ENCODE data around the gene FPR1. TPM values are rescaled to one million over a fixed set of nuclear protein-coding genes. Genes with fewer than 3 reads are reported as not detected.

FPR1 gene
- total RNA-seq, 2 experiments from 2014 or later = 1.2 to 1.9 TPM

DNA sequence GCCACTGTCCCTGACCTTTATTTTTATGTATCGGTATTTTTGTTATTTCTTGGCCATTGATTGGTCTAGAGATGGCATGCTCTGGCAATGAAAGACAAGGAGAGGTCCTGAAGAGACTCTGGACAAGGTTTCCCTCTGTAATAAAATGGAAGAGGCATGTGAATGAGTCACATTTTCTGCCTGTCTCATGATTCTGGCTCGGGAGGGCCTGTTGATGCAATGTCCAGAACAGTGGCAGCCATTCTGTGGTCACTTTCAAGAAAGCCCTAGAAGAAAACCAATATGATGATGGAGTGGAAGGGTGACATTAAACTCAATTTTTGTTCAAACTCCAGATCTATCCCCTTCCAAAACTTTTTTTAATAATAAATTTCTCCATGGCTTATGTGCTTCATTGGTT lies 41.3 kb upstream of the FPR1 start:
- no peaks in the 10 kb centered on the region for H3K4me1 Mint-ChIP-seq (ENCODE audit: low read depth)
- no peaks in the 10 kb centered on the region for H3K36me3 Mint-ChIP-seq (ENCODE audit: low read depth)
- no peak overlapping the region for H3K4me3 ChIP-seq (ENCODE audit: low read length)
- peaks cover 2 to 4% of the 10 kb centered on the region in 2 experiments for H3K27me3 ChIP-seq (ENCODE audit: control insufficient read depth in 1 of 2, insufficient read depth in 2 of 2, low read length in 2 of 2)
- DNase-seq (no peak), ATAC-seq (ENCODE audit: poor library complexity) (no peak)
- ChIA-PET POLR2A (interaction anchor here (0.7 kb wide), 1 partner anchor 23 kb away, joined by 3 read pairs; no protein-coding TSS in a partner anchor), CTCF (no interaction called here)
- no peak overlapping the region for H3K27ac ChIP-seq (ENCODE audit: low read depth in 1 of 2, low read length in 2 of 2)
- intact Hi-C loops (cut with DNase I, micrococcal nuclease) = no loop called here
- peaks cover 9% of the 10 kb centered on the region for H3K9me3 Mint-ChIP-seq
- TF ChIP-seq, protein P1, sequence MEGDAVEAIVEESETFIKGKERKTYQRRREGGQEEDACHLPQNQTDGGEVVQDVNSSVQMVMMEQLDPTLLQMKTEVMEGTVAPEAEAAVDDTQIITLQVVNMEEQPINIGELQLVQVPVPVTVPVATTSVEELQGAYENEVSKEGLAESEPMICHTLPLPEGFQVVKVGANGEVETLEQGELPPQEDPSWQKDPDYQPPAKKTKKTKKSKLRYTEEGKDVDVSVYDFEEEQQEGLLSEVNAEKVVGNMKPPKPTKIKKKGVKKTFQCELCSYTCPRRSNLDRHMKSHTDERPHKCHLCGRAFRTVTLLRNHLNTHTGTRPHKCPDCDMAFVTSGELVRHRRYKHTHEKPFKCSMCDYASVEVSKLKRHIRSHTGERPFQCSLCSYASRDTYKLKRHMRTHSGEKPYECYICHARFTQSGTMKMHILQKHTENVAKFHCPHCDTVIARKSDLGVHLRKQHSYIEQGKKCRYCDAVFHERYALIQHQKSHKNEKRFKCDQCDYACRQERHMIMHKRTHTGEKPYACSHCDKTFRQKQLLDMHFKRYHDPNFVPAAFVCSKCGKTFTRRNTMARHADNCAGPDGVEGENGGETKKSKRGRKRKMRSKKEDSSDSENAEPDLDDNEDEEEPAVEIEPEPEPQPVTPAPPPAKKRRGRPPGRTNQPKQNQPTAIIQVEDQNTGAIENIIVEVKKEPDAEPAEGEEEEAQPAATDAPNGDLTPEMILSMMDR (IDR thresholded peaks at IDR 0.05) = no peak
- H3K4me1 ChIP-seq (ENCODE audit: insufficient read depth, low read length) = no peaks in the 10 kb centered on the region
- H3K9me3 ChIP-seq (ENCODE audit: control insufficient read depth in 1 of 2, insufficient read depth in 1 of 2, low read length in 2 of 2) = peaks cover 0 to 17% of the 10 kb centered on the region in 2 experiments
- no peak overlapping the region for H3K4me3 Mint-ChIP-seq
- H3K36me3 ChIP-seq (ENCODE audit: insufficient read depth, low read length) = no peaks in the 10 kb centered on the region
- peaks cover 27% of the 10 kb centered on the region for H3K27me3 Mint-ChIP-seq
- no peak overlapping the region for H3K27ac Mint-ChIP-seq

DNA sequence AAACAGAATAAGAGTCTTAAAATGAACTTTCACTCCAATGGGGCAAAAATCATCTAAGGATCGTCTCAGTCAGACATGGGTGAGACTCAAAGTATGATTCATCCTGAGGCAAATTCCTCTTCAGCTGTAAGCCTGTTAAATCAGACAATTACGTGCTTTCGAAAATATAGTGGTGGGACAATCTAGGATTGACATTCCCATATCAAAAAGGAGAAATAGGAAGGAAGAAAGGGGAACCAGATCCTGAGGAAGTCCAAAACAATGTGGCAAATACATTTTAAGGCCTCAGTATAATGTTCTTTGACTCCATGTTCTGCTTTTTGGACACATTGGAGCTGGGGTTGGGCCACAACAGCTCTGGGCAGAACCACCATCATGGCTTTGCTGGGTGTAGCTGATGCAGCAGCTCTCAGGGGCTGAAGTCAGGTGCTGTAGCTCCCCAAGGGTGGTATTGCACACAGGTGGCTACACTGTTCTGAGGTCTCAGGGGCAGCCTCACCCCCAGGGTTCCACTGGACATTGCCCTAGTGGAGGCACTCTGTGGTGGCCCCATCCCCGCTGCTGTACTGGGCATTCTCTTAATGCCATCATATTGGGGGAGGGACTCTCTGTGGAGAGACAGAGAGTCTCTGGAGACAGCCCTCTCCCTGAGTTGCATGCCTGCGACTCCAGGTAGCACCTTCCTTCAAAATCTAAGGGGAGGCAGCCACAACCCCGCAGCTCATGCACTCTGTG lies 37.5 kb upstream of the FPR1 start:
- H3K27me3 Mint-ChIP-seq = peaks cover 13% of the 10 kb centered on the region
- no peak overlapping the region for H3K27ac Mint-ChIP-seq
- no peaks in the 10 kb centered on the region for H3K4me1 Mint-ChIP-seq (ENCODE audit: low read depth)
- no peaks in the 10 kb centered on the region for H3K36me3 ChIP-seq (ENCODE audit: insufficient read depth, low read length)
- H3K9me3 Mint-ChIP-seq = peaks cover 5% of the 10 kb centered on the region
- H3K36me3 Mint-ChIP-seq (ENCODE audit: low read depth) = no peaks in the 10 kb centered on the region
- H3K4me3 Mint-ChIP-seq = no peak overlapping the region
- ChIA-PET POLR2A (no interaction called here), CTCF (no interaction called here)
- H3K27ac ChIP-seq (ENCODE audit: low read depth in 1 of 2, low read length in 2 of 2) = no peak overlapping the region
- ATAC-seq (ENCODE audit: poor library complexity) (no peak), DNase-seq (peak in 2 of 14 experiments; percentile 21 to 28)
- peaks cover 2 to 4% of the 10 kb centered on the region in 2 experiments for H3K27me3 ChIP-seq (ENCODE audit: control insufficient read depth in 1 of 2, insufficient read depth in 2 of 2, low read length in 2 of 2)
- intact Hi-C loops (cut with DNase I, micrococcal nuclease) = no loop called here
- peaks cover 0 to 13% of the 10 kb centered on the region in 2 experiments for H3K9me3 ChIP-seq (ENCODE audit: control insufficient read depth in 1 of 2, insufficient read depth in 1 of 2, low read length in 2 of 2)
- no peak overlapping the region for H3K4me3 ChIP-seq (ENCODE audit: low read length)
- no peaks in the 10 kb centered on the region for H3K4me1 ChIP-seq (ENCODE audit: insufficient read depth, low read length)
- TF ChIP-seq, protein P1 (IDR thresholded peaks at IDR 0.05) = no peak

DNA sequence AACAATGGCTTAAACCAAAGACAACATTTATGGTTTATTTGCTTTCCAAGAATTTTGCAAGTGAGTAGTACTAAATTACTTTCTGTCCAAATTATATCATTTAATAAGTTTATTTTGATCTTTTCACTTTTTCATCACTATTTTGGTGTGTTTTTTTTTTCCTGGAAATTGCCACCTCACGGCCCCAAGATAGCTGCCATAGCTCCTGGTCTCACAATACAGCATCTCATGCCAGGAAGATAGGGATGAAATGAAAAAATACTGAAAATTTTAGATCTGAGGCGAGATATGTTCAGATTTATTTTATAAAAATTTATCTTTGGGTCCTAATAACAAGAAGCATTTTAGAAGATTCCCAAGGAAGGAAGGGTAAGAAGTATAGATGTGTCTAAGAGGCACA lies 36.4 kb upstream of the FPR1 start:
- CTCF ChIA-PET = no interaction called here
- TF ChIP-seq, protein P1 (IDR thresholded peaks at IDR 0.05) = no peak
- H3K36me3 ChIP-seq (ENCODE audit: insufficient read depth, low read length) = no peaks in the 10 kb centered on the region
- POLR2A ChIA-PET = no interaction called here
- no peaks in the 10 kb centered on the region for H3K4me1 ChIP-seq (ENCODE audit: insufficient read depth, low read length)
- peaks cover 3% of the 10 kb centered on the region for H3K9me3 Mint-ChIP-seq
- no peak for ATAC-seq (ENCODE audit: poor library complexity)
- no peak overlapping the region for H3K27ac ChIP-seq (ENCODE audit: low read depth in 1 of 2, low read length in 2 of 2)
- peaks cover 13% of the 10 kb centered on the region for H3K27me3 Mint-ChIP-seq
- no peaks in the 10 kb centered on the region for H3K36me3 Mint-ChIP-seq (ENCODE audit: low read depth)
- intact Hi-C loops (cut with DNase I, micrococcal nuclease) = no loop called here
- H3K27me3 ChIP-seq (ENCODE audit: control insufficient read depth in 1 of 2, insufficient read depth in 2 of 2, low read length in 2 of 2) = peaks cover 2 to 4% of the 10 kb centered on the region in 2 experiments
- H3K4me1 Mint-ChIP-seq (ENCODE audit: low read depth) = no peaks in the 10 kb centered on the region
- no peak overlapping the region for H3K27ac Mint-ChIP-seq
- H3K9me3 ChIP-seq (ENCODE audit: control insufficient read depth in 1 of 2, insufficient read depth in 1 of 2, low read length in 2 of 2) = peaks cover 0 to 13% of the 10 kb centered on the region in 2 experiments
- no peak overlapping the region for H3K4me3 Mint-ChIP-seq
- no peak for DNase-seq
- no peak overlapping the region for H3K4me3 ChIP-seq (ENCODE audit: low read length)
